Adrenal gland (tissue), 12 donors: Measurements from ENCODE around the gene TNIK. TPM values are rescaled to one million over a fixed set of nuclear protein-coding genes. Genes with fewer than 3 reads are reported as not detected.

ENCODE experiments used
- DNase-seq, 7 donors: peaks; one replicate each; pipeline ENCODE4 v3.0.0-alpha.2; 2019 to 2020
- H3K27ac ChIP-seq, 5 donors: fragments of 200-600 bp; sonication (generic) in 4 of 5; 1 replicate in 3 of 5; 2 replicates in 2 of 5; pipeline versions ENCODE4 v1.5.1 to v1.8.0; 2016 to 2020; ENCODE audit warnings: mild to moderate bottlenecking in 1 of 5
- H3K27me3 ChIP-seq: fragments of 200-600 bp; 2 replicates; pipeline ENCODE4 v1.8.0; 2021
- H3K36me3 ChIP-seq, 2 donors: fragments of 200-600 bp; replicated peaks in 1 of 2; 1 replicate in 1 of 2; 2 replicates in 1 of 2; pipeline versions ENCODE4 v1.5.1 to v1.8.0; 2018 to 2022
- H3K4me1 ChIP-seq, 2 donors: fragments of 200-600 bp; replicated peaks in 1 of 2; 1 replicate in 1 of 2; 2 replicates in 1 of 2; pipeline versions ENCODE4 v1.5.1 to v1.8.0; 2018 to 2021
- H3K4me3 ChIP-seq, 4 donors: fragments of 200-600 bp; sonication (generic) in 3 of 4; one replicate each; pipeline ENCODE4 v1.5.1; 2016 to 2018
- H3K9me3 ChIP-seq, 3 donors: fragments of 200-600 bp; sonication (generic) in 1 of 3; replicated peaks in 1 of 3; 1 replicate in 2 of 3; 2 replicates in 1 of 3; pipeline versions ENCODE4 v1.5.1 to v1.8.0; 2016 to 2021
- POLR2A ChIP-seq, 2 donors: fragments of 450-650 bp; IDR thresholded peaks; one replicate each; pipeline ENCODE4 v1.6.1; 2017; ENCODE audit warnings: antibody characterized with exemption in 2 of 2, mild to moderate bottlenecking in 2 of 2, moderate library complexity in 1 of 2
- WGBS, 4 donors: extraction: QIAGEN DNeasy Blood & Tissue Kit in 2 of 4; methylation state at CpG; one replicate each; pipeline versions ENCODE4 v1.1.5 to v1.1.7; 2013 to 2017; 5-methylcytosine and 5-hydroxymethylcytosine counted together
- intact Hi-C, 2 donors: fragments of 100-400 bp; cut with DNase I; formaldehyde crosslinking; loops; one replicate each; pipeline versions ENCODE4 v1.14.1 to v1.15.0; 2022 to 2023
- polyA plus RNA-seq, 3 donors: library from polyadenylated mRNA; stranded (reverse); fragments of 200-250 nt in 2 of 3; fragments of 350-450 nt in 1 of 3; fragmentation: Illumina TruSeq in 1 of 3; extraction: RNeasy Lipid Tissue Mini Kit (QIAGEN cat#74804) in 1 of 3; gene quantifications; one replicate each; pipeline ENCODE4 v1.2.3, GENCODE V29; 2013 to 2014
- total RNA-seq, 9 donors: library from RNA; depleted of rRNA in 4 of 9; stranded (reverse); fragments of >200 nt in 4 of 9; fragments of 120-200 nt in 1 of 9; fragmentation: NEBNext Ultra II Directional in 1 of 9; extraction: Animal tissue kit (Norgen Biotek cat#: 25700) in 1 of 9; gene quantifications; one replicate each; pipeline versions ENCODE4 v1.1.0 to v1.2.4, GENCODE V29; 2013 to 2023
- TF ChIP-seq, protein P1 (sequence below), 6 experiments: fragments of 450-650 bp in 4 of 6; fragments of 200-600 bp in 2 of 6; sonication (generic) in 1 of 6; IDR thresholded peaks; 1 replicate in 5 of 6; 2 replicates in 1 of 6; pipeline versions ENCODE4 v1.5.1 to v1.8.0; 2016 to 2021; ENCODE audit warnings: antibody characterized with exemption in 6 of 6, mild to moderate bottlenecking in 2 of 6, moderate library complexity in 1 of 6
- donor health status: healthy with polysubstance abuse.
- donor health status: Bipolar disorder and iron deficiency.
- donor health status: DM: yes; HTN: yes; CAD: no.
- donor health status: DM: no; HTN: no; CAD: no.
- donor health status: DM: no; HTN: no; CAD: no.
- donor health status: DM: yes; HTN: yes; CAD: no.

The TNIK gene
- total and polyA plus RNA-seq, 12 donors, result 4.9 to 33.1 (median 10.7) TPM

DNA sequence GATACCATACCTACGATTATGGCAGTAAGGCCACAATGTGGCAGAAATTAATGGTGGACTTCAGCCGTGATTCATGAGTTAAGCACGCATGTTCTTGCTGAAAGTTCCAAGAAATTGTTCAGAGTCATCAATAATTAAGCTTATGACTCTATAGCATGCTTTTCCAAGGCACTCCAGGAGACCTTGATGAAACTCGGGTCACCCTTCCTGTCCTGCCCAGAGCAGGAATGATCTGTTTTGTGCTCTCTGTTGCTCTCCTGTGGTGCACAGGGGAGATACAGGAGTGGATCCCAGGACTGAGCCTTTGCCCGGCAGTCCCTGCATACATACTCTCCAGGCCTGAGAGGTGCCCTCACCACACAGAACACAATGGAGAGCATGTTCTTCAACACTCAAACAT lies 292.1 kb downstream of the TNIK start:
- H3K4me3 ChIP-seq, result no peak overlapping the region
- peak overlapping the region in 2 of 5 donors; percentile 1 to 63 for H3K27ac ChIP-seq
- WGBS, 4 donors, result 34 to 55% (median 43%) methylated on average over 5 of the region's 5 CpGs
- TF ChIP-seq, protein P1, sequence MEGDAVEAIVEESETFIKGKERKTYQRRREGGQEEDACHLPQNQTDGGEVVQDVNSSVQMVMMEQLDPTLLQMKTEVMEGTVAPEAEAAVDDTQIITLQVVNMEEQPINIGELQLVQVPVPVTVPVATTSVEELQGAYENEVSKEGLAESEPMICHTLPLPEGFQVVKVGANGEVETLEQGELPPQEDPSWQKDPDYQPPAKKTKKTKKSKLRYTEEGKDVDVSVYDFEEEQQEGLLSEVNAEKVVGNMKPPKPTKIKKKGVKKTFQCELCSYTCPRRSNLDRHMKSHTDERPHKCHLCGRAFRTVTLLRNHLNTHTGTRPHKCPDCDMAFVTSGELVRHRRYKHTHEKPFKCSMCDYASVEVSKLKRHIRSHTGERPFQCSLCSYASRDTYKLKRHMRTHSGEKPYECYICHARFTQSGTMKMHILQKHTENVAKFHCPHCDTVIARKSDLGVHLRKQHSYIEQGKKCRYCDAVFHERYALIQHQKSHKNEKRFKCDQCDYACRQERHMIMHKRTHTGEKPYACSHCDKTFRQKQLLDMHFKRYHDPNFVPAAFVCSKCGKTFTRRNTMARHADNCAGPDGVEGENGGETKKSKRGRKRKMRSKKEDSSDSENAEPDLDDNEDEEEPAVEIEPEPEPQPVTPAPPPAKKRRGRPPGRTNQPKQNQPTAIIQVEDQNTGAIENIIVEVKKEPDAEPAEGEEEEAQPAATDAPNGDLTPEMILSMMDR (IDR thresholded peaks at IDR 0.05), result peak; percentile 25 to 74 (median 54)
- TF ChIP-seq POLR2A (IDR thresholded peaks at IDR 0.05), result no peak
- intact Hi-C loops, result no loop called here
- peaks cover 0 to 3% (median 0%) of the 10 kb centered on the region in 3 donors for H3K9me3 ChIP-seq
- peak; percentile 58 to 84 (median 83) for DNase-seq
- no peaks in the 10 kb centered on the region for H3K36me3 ChIP-seq
- no peaks in the 10 kb centered on the region for H3K27me3 ChIP-seq
- peaks cover 0 to 6% of the 10 kb centered on the region in 2 donors for H3K4me1 ChIP-seq

DNA sequence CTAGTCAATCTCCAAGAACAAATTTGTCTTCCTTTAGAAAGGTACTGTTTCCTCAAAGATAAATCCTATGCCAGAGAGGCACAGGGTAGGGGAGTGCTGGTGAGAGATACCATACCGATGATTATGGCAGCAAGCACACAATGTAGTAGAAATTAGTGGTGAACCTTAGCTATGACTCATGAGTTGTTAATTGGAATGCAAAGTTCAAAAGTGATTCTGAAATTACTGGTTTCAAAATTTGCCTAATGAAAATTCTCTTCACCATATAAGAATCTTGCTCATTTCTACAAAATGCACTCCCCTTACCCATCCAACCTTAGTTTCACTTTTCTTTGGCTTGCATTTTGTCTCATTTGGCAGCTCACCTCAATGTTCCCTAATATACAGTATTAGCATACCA lies 294.2 kb downstream of the TNIK start:
- H3K27me3 ChIP-seq, result no peaks in the 10 kb centered on the region
- peaks cover 0 to 6% of the 10 kb centered on the region in 2 donors for H3K4me1 ChIP-seq
- H3K4me3 ChIP-seq, result no peak overlapping the region
- no peak for DNase-seq
- intact Hi-C loops, result no loop called here
- no peaks in the 10 kb centered on the region for H3K36me3 ChIP-seq
- no peak overlapping the region for H3K27ac ChIP-seq
- H3K9me3 ChIP-seq, result peaks cover 0 to 7% (median 0%) of the 10 kb centered on the region in 3 donors
- no peak for TF ChIP-seq POLR2A (IDR thresholded peaks at IDR 0.05)
- TF ChIP-seq, protein P1 (IDR thresholded peaks at IDR 0.05), result no peak
- 75 to 91% (median 89%) methylated on average over 1 of the region's 1 CpG for WGBS, 4 donors

DNA sequence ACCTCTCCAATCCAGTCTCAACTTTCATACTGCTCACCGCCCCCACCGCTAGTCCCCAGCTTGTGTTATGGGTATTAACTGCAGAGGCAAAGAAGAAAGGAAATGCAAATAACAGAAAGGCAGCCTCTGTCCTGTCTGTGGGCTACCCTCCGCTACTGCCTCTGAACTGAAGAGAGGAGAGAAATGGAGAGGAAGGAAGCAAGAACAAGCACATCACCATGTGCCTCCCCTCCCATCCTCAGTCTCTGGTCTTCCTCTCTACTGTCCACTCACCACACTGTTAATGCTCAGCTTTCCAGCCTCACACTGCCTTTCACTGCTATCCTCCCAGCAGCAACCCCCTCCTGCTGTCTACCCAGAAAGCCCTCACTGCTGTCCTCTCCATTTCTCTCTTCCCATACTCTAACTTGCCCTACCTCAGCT lies 294.7 kb downstream of the TNIK start:
- no peaks in the 10 kb centered on the region for H3K36me3 ChIP-seq
- intact Hi-C loops, result no loop called here
- H3K9me3 ChIP-seq, result peaks cover 0 to 7% (median 0%) of the 10 kb centered on the region in 3 donors
- H3K4me3 ChIP-seq, result no peak overlapping the region
- no peaks in the 10 kb centered on the region for H3K27me3 ChIP-seq
- H3K4me1 ChIP-seq, result peaks cover 0 to 6% of the 10 kb centered on the region in 2 donors
- TF ChIP-seq, protein P1 (IDR thresholded peaks at IDR 0.05), result no peak
- DNase-seq, result no peak
- WGBS, 4 donors, result 88 to 98% (median 91%) methylated on average over 3 of the region's 3 CpGs
- H3K27ac ChIP-seq, result no peak overlapping the region

DNA sequence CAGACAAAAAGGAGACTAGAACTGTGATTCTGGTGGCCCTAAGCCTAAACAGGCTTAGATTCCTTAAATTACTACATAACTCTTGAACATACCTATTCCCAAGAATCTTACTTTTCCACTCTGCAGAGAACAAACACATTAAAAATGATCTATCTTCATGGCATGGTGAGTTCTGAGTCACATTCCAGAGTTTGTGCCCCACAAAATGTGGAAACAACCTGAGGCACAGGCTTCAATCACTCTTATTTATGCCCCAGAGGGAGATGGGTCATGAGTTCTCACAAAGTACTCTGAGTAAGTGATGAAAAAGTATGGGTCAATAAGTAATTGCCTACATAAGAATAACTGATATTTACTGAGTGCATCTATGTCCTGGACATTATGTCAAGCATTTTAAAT lies 296.1 kb downstream of the TNIK start:
- Histone ChIP-seq H3K36me3 (no peaks in the 10 kb centered on the region), H3K4me3 (no peak overlapping the region), H3K27me3 (no peaks in the 10 kb centered on the region), H3K9me3 (peaks cover 0 to 7% (median 0%) of the 10 kb centered on the region in 3 donors), H3K27ac (no peak overlapping the region), H3K4me1 (peaks cover 0 to 6% of the 10 kb centered on the region in 2 donors)
- TF ChIP-seq, protein P1 (IDR thresholded peaks at IDR 0.05), result no peak
- no peak for TF ChIP-seq POLR2A (IDR thresholded peaks at IDR 0.05)
- intact Hi-C loops, result no loop called here
- DNase-seq, result no peak
